Measurements from ENCODE around the gene B4GAT1. TPM values are rescaled to one million over a fixed set of nuclear protein-coding genes. Genes with fewer than 3 reads are reported as not detected.
A peak's percentile ranks its signal among the peaks of the same experiment; 100 is the strongest.

B4GAT1 gene
- polyA plus RNA-seq, 1 of the 3 experiments (the other 2 are of a cell fraction) = 26.4 TPM

DNA sequence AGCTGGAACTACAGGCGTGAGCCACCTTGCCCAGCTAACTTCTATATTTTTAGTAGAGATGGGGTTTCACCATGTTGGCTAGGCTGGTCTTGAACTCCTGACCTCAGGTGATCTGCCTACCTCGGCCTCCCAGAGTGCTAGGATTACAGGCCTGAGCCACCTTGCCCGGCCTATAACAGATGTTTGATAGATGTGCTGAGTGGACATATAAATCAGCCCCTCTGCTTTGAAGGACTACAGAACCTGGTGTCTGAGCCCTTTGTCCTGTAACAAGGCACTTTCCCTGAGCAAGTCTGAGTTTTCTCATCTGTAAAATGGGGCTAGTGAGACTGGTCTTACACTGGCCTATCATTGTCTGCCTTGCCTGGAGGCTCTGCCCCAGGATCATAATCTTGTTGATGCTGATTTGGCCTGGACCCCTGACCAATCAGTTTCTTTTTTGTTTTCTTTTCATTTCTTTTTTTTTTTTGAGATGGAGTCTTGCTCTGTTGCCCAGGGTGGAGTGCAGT lies 18.2 kb downstream of the B4GAT1 start:
- TF ChIP-seq MXI1 (IDR thresholded peaks at IDR 0.05; ENCODE audit: low read depth, low read length) (no peak), RXRA (IDR thresholded peaks at IDR 0.05; ENCODE audit: borderline replicate concordance, low read depth) (no peak), TAF1 (IDR thresholded peaks at IDR 0.05; ENCODE audit: borderline replicate concordance, low read depth, low read length) (no peak), SMC3 (IDR thresholded peaks at IDR 0.05; ENCODE audit: low read depth, low read length) (no peak), JUND (IDR thresholded peaks at IDR 0.05) (no peak), MEF2A (IDR thresholded peaks at IDR 0.05; ENCODE audit: borderline replicate concordance, low read depth) (no peak), TEAD4 (IDR thresholded peaks at IDR 0.05; ENCODE audit: borderline replicate concordance, insufficient read depth) (no peak), FOSL2 (IDR thresholded peaks at IDR 0.05; ENCODE audit: borderline replicate concordance, low read depth) (no peak), GATA2 (CRISPR knock-in tag; IDR thresholded peaks at IDR 0.05) (no peak), SIN3A (IDR thresholded peaks at IDR 0.05; ENCODE audit: borderline replicate concordance, low read depth, low read length) (no peak), RCOR1 (IDR thresholded peaks at IDR 0.05; ENCODE audit: low read length) (no peak), TCF12 (IDR thresholded peaks at IDR 0.05) (no peak), YY1 (IDR thresholded peaks at IDR 0.05; ENCODE audit: low read depth) (no peak)
- TF ChIP-seq, protein P1, sequence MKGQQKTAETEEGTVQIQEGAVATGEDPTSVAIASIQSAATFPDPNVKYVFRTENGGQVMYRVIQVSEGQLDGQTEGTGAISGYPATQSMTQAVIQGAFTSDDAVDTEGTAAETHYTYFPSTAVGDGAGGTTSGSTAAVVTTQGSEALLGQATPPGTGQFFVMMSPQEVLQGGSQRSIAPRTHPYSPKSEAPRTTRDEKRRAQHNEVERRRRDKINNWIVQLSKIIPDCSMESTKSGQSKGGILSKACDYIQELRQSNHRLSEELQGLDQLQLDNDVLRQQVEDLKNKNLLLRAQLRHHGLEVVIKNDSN (IDR thresholded peaks at IDR 0.05; ENCODE audit: borderline replicate concordance, low read depth) = no peak
- TF ChIP-seq, protein P2, sequence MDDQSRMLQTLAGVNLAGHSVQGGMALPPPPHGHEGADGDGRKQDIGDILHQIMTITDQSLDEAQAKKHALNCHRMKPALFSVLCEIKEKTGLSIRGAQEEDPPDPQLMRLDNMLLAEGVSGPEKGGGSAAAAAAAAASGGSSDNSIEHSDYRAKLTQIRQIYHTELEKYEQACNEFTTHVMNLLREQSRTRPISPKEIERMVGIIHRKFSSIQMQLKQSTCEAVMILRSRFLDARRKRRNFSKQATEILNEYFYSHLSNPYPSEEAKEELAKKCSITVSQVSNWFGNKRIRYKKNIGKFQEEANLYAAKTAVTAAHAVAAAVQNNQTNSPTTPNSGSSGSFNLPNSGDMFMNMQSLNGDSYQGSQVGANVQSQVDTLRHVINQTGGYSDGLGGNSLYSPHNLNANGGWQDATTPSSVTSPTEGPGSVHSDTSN (IDR thresholded peaks at IDR 0.05) = no peak
- TF ChIP-seq, protein P3, sequence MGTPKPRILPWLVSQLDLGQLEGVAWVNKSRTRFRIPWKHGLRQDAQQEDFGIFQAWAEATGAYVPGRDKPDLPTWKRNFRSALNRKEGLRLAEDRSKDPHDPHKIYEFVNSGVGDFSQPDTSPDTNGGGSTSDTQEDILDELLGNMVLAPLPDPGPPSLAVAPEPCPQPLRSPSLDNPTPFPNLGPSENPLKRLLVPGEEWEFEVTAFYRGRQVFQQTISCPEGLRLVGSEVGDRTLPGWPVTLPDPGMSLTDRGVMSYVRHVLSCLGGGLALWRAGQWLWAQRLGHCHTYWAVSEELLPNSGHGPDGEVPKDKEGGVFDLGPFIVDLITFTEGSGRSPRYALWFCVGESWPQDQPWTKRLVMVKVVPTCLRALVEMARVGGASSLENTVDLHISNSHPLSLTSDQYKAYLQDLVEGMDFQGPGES (IDR thresholded peaks at IDR 0.05; ENCODE audit: low read depth, low read length) = no peak
- DNase-seq = no peak
- Histone ChIP-seq H3K79me2 (ENCODE audit: insufficient read depth) (0 out of 2 replicates have a peak, but pooled peaks cover under 1% of the 10 kb centered on the region), H4K20me1 (ENCODE audit: insufficient read depth) (no peaks in the 10 kb centered on the region), H3K36me3 (replicated peaks in 1 of 2; ENCODE audit: control insufficient read depth in 1 of 2, insufficient read depth in 2 of 2, low read length in 1 of 2) (peaks cover 8 to 21% of the 10 kb centered on the region in 2 experiments), H3K4me2 (no peak overlapping the region), H3K27ac (ENCODE audit: low read depth in 2 of 2, low read length in 1 of 2) (peak overlapping the region in 1 of 2 experiments; percentile 80; a peak in 1 of 4 replicates), H3K9me3 (no peaks in the 10 kb centered on the region), H3K9ac (no peak overlapping the region), H3K27me3 (ENCODE audit: insufficient read depth) (no peaks in the 10 kb centered on the region), H3K4me1 (ENCODE audit: control insufficient read depth in 1 of 2, insufficient read depth in 2 of 2, low read depth in 1 of 2, low read length in 1 of 2) (peaks cover 28 to 36% of the 10 kb centered on the region in 2 experiments; a peak in 3 of 4 replicates), H3K9me2 (no peaks in the 10 kb centered on the region), H3F3A (replicated peaks; ENCODE audit: insufficient read depth) (peaks cover 9% of the 10 kb centered on the region), H3K4me3 (ENCODE audit: low read depth in 2 of 2, low read length in 1 of 2) (no peak overlapping the region), H2AFZ (ENCODE audit: low read depth) (no peak overlapping the region)
- 92% methylated on average over 2 of the region's 3 CpGs for WGBS (ENCODE audit: low lambda C conversion rate)
- POLR2A ChIA-PET = interaction anchor here (1.1 to 2.3 kb wide), 2 partner anchors 16 to 18 kb away, joined by 5 to 12 read pairs; no protein-coding TSS in a partner anchor
- CTCF ChIA-PET = interaction anchor here (0.8 to 8.8 kb wide), 6 partner anchors 9 to 110 kb away, joined by 3 to 280 read pairs (median 5); partner anchors contain the start of genes CD248 and MRPL11

Data from SK-N-SH (cell line).